GM19395 (cell line): ENCODE measurements around the gene CTCF.

Source experiments
- ATAC-seq: cut with Tn5 transposase; IDR thresholded peaks from one replicate; pipeline ENCODE4 v1.9.1; 2021; ENCODE audit warnings: mild to moderate bottlenecking, moderate library complexity; ENCODE audit not compliant: unreplicated experiment

The CTCF gene

DNA sequence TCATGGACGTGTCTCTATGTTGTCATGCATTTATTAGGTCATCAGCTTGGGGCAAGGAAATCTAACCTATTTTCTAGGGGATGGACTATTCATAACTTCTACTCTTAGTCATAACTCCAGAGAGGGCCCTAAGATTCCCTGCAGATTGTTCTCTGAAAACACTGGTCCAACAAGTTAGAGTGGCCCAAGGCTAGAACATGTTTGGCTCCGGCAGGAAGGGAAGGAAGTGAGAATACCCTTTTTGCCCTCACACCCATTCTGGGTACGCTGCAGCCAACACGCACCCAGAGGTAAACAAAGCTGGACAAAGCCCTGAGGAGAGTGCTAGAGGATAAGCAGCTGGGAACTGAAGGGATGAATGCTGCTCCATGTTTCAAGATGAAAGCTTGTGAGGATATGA is 114.2 kb downstream of the CTCF start:
- ATAC-seq, result no peak

DNA sequence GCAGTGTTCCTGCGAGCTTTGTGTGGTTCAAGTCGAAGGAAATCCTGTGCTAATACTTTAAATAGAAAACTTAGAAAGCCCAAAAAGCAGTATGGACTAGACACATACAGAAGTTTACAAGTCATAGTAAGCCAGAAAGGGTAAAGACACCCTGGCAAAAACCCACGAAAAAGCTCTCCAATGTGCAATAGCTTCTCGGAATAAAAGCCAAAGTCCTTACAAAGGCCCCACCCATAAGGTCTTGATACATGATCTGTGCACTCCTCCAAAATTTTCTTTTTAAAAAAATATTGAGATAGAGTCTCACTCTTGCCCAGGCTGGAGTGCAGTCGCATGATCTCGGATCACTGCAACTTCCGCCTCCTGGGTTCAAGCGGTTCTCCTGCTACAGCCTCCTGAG is 114.6 kb downstream of the CTCF start:
- no peak for ATAC-seq

GRCh38 chr16:67677712-67678111 is 115.4 kb downstream of the CTCF start:
- ATAC-seq, result no peak

DNA sequence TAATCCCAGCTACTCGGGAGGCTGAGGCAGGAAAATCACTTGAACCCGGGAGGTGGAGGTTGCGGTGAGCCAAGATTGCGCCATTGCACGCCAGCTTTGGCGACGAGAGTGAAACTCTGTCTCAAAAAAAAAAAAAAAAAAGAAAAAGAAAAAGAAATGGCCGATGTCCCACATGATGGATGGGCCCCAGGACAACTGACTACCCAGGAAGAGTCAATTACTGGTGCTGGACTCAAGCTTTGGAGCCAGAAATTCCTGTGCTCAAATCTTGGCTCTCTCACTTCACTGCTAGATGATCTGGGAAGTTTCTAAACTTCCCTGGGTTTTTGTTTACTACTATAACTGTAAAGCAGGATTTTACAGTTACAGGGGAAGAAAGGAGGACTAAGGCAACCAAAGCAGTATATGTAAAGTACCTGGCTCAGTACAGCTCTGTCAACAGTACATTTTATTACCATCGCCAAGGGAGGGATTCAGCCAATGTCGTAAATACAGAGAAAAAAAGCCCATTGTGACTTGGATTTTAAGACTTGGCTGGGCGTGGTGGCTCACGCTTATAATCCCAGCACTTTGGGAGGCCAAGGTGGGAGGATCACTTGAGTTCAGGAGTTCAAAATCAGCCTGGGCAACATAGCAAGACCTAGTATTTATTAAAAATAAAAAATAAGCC is 116.2 kb downstream of the CTCF start:
- ATAC-seq, result no peak

GRCh38 chr16:67679935-67680897 is 117.9 kb downstream of the CTCF start:
- ATAC-seq, result no peak

GRCh38 chr16:67683767-67684166 is 121.4 kb downstream of the CTCF start:
- no peak for ATAC-seq

GRCh38 chr16:67685388-67686112 is 123.2 kb downstream of the CTCF start:
- no peak for ATAC-seq
